ENCODE measurements around the gene SRD5A2.

- TF ChIP-seq EZH2phosphoT487 (IDR thresholded peaks at IDR 0.05; ENCODE audit: low read depth) (no peak), CTCF (IDR thresholded peaks at IDR 0.05; ENCODE audit: low read depth, low read length) (no peak)
Measured at GRCh38 chr2:31513553-31513952, 67.2 kb downstream of the SRD5A2 start.

All from OCI-LY3 (cell line).